Smooth muscle cell (in vitro differentiated cells): Measurements from ENCODE around the gene FXYD3. TPM values are rescaled to one million over a fixed set of nuclear protein-coding genes. Genes with fewer than 3 reads are reported as not detected.

ENCODE experiments used
- DNase-seq: peaks from one replicate; lab custom pipeline; 2025; ENCODE audit not compliant: unreplicated experiment; lab: John Stamatoyannopoulos, UW
- H2AFZ ChIP-seq: fragments of 200-600 bp; sonication (generic); 2 replicates; pipeline ENCODE4 v1.6.0; 2016; ENCODE audit warnings: antibody characterized with exemption, low read depth, mild to moderate bottlenecking
- H3F3A ChIP-seq: fragments of 200-600 bp; sonication (generic); 2 replicates; pipeline ENCODE4 v1.6.0; 2017; ENCODE audit warnings: antibody characterized with exemption, low read depth
- H3K27ac ChIP-seq: fragments of 200-600 bp; sonication (generic); 2 replicates; pipeline ENCODE4 v1.5.1; 2016; ENCODE audit warnings: low read depth, mild to moderate bottlenecking
- H3K27me3 ChIP-seq: fragments of 200-600 bp; sonication (generic); 2 replicates; pipeline ENCODE4 v1.6.1; 2016; ENCODE audit warnings: low read depth, mild to moderate bottlenecking
- H3K36me3 ChIP-seq: fragments of 200-600 bp; sonication (generic); 2 replicates; pipeline ENCODE4 v1.5.1; 2016; ENCODE audit warnings: low read depth
- H3K4me1 ChIP-seq: fragments of 200-600 bp; sonication (generic); 2 replicates; pipeline ENCODE4 v1.5.1; 2016; ENCODE audit warnings: low read depth
- H3K4me2 ChIP-seq: fragments of 200-600 bp; sonication (generic); 2 replicates; pipeline ENCODE4 v1.6.0; 2016; ENCODE audit warnings: mild to moderate bottlenecking
- H3K4me3 ChIP-seq: fragments of 200-600 bp; sonication (generic); 2 replicates; pipeline ENCODE4 v1.5.1; 2016; ENCODE audit warnings: mild to moderate bottlenecking
- H3K79me2 ChIP-seq: fragments of 200-600 bp; sonication (generic); 2 replicates; pipeline ENCODE4 v1.6.0; 2016; ENCODE audit warnings: low read depth, mild to moderate bottlenecking
- H3K9ac ChIP-seq: fragments of 200-600 bp; sonication (generic); 2 replicates; pipeline ENCODE4 v1.6.0; 2016; ENCODE audit warnings: low read depth
- H3K9me3 ChIP-seq: fragments of 200-600 bp; sonication (generic); replicated peaks from 2 replicates; pipeline ENCODE4 v1.5.1; 2016; ENCODE audit warnings: low read depth
- H4K20me1 ChIP-seq: fragments of 200-600 bp; sonication (generic); 2 replicates; pipeline ENCODE4 v1.6.0; 2016; ENCODE audit warnings: low read depth
- CTCF ChIP-seq: fragments of 200-600 bp; sonication (generic); IDR thresholded peaks from 2 replicates; pipeline ENCODE4 v1.5.1; 2017; ENCODE audit warnings: borderline replicate concordance, mild to moderate bottlenecking, antibody characterized with exemption; ENCODE audit not compliant: insufficient read depth, poor library complexity, severe bottlenecking
- WGBS: methylation state at CpG from one replicate; pipeline ENCODE4 v1.1.7; 2016; ENCODE audit warnings: low lambda C conversion rate; 5-methylcytosine and 5-hydroxymethylcytosine counted together
- polyA plus RNA-seq: library from polyadenylated mRNA; unstranded; fragments of >200 nt; fragmentation: Nextera tagmentation; extraction: Ambion mirVana; gene quantifications from 2 replicates; pipeline ENCODE4 v1.2.1, GENCODE V29; 2016
- total RNA-seq: library from RNA; depleted of rRNA; stranded (reverse); fragments of >200 nt; gene quantifications from 2 replicates; pipeline ENCODE4 v1.2.3, GENCODE V29; 2014

FXYD3 gene
- total and polyA plus RNA-seq, 2 experiments from 2014 or later, result 23.0 to 37.0 TPM

- Histone ChIP-seq H3K27ac (no peak overlapping the region), H3K79me2 (no peaks in the 10 kb centered on the region)
- WGBS, result 88% methylated on average over 16 of the region's 16 CpGs
Measured at GRCh38 chr19:35080613-35081170, 34.9 kb upstream of the FXYD3 start.

GRCh38 chr19:35081201-35081600, 34.4 kb upstream of the FXYD3 start:
- H3F3A ChIP-seq, result no peaks in the 10 kb centered on the region
- no peak overlapping the region for H3K4me3 ChIP-seq
- H3K27ac ChIP-seq, result no peak overlapping the region
- WGBS, result 91% methylated on average over 6 of the region's 6 CpGs
- H4K20me1 ChIP-seq, result no peaks in the 10 kb centered on the region
- H3K9me3 ChIP-seq, result no peaks in the 10 kb centered on the region
- H3K4me1 ChIP-seq, result no peaks in the 10 kb centered on the region
- H3K9ac ChIP-seq, result no peak overlapping the region
- H3K36me3 ChIP-seq, result no peaks in the 10 kb centered on the region
- no peak overlapping the region for H3K4me2 ChIP-seq
- no peaks in the 10 kb centered on the region for H3K79me2 ChIP-seq
- no peak overlapping the region for H2AFZ ChIP-seq
- DNase-seq, result no peak
- H3K27me3 ChIP-seq, result no peaks in the 10 kb centered on the region
- no peak for TF ChIP-seq CTCF

More at GRCh38 chr19:35080613-35081170, 34.9 kb upstream of the FXYD3 start:
- no peaks in the 10 kb centered on the region for H3K9me3 ChIP-seq
- H3K4me2 ChIP-seq, result no peak overlapping the region
- no peaks in the 10 kb centered on the region for H4K20me1 ChIP-seq
- no peak overlapping the region for H3K4me3 ChIP-seq
- H3K36me3 ChIP-seq, result no peaks in the 10 kb centered on the region
- no peaks in the 10 kb centered on the region for H3K4me1 ChIP-seq
- no peak overlapping the region for H2AFZ ChIP-seq
- H3K27me3 ChIP-seq, result no peaks in the 10 kb centered on the region
- no peak overlapping the region for H3K9ac ChIP-seq
- no peak for TF ChIP-seq CTCF
- no peaks in the 10 kb centered on the region for H3F3A ChIP-seq
- no peak for DNase-seq

DNA sequence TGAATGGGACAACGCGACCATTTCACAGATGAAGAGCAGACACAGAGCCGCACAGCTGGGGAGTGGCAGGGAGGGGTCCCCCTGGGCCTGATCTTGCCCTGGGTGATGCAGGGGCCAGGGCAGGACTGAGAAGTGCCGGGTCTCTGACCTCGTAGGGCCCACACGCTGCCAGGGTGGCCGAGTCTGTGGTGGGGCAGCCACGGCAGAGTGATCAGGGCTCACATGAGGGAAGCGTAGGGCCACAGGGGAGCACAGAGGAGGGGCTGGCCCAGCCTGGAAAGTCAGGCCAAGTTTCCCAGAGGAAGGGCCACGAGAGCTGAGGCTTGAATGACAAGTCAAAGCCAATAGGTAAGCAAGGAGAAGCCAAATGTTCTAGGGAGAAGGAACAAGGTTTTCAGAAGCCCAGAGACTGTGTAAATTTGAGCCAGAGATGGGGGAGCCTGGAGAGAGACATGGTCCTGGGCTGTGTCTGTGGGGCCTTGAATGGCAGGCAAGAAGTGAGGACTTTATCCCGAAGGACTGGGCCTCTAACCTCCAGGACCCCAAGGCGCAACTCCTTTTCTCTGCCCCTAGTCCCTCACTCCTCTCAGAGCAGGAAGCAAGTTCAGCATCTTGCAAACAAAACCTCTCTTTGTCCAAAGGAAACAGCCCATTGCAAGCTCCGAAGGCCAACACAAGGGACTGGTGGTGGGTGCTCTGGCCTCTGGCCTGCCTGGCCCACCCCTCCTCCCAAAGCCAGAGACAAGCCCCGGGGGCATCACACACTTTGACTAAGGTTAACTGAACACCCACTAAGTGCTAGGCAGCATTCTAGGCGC, 31.7 kb upstream of the FXYD3 start:
- H3K27ac ChIP-seq, result no peak overlapping the region
- no peak overlapping the region for H3K4me3 ChIP-seq
- H3K9ac ChIP-seq, result no peak overlapping the region
- TF ChIP-seq CTCF, result no peak
- no peak overlapping the region for H3K4me2 ChIP-seq
- no peaks in the 10 kb centered on the region for H3K4me1 ChIP-seq
- H3K27me3 ChIP-seq, result no peaks in the 10 kb centered on the region
- no peak overlapping the region for H2AFZ ChIP-seq
- no peaks in the 10 kb centered on the region for H3F3A ChIP-seq
- no peaks in the 10 kb centered on the region for H3K9me3 ChIP-seq
- no peak for DNase-seq
- no peaks in the 10 kb centered on the region for H3K79me2 ChIP-seq
- H4K20me1 ChIP-seq, result no peaks in the 10 kb centered on the region
- 94% methylated on average over 15 of the region's 15 CpGs for WGBS
- no peaks in the 10 kb centered on the region for H3K36me3 ChIP-seq

- Histone ChIP-seq H3K4me2 (no peak overlapping the region), H3K9me3 (no peaks in the 10 kb centered on the region), H3K36me3 (no peaks in the 10 kb centered on the region), H3K27me3 (no peaks in the 10 kb centered on the region), H3K4me3 (no peak overlapping the region), H3F3A (no peaks in the 10 kb centered on the region), H3K9ac (no peak overlapping the region), H3K27ac (no peak overlapping the region), H4K20me1 (no peaks in the 10 kb centered on the region), H2AFZ (no peak overlapping the region), H3K79me2 (no peaks in the 10 kb centered on the region), H3K4me1 (no peaks in the 10 kb centered on the region)
- WGBS, result 90% methylated on average over 3 of the region's 3 CpGs
- TF ChIP-seq CTCF, result no peak
- DNase-seq, result no peak
Measured at GRCh38 chr19:35084509-35084762, 31.2 kb upstream of the FXYD3 start.
